GM11168 (cell line): ENCODE measurements around the gene KIAA1614.

Source experiments
- in situ Hi-C: fragments of 300-500 bp; cut with MboI; formaldehyde crosslinking; loops from one replicate; pipeline ENCODE4 v1.12.0; 2022; ENCODE audit warnings: low sequenced_read_pairs; ENCODE audit not compliant: unreplicated experiment

The KIAA1614 gene

DNA sequence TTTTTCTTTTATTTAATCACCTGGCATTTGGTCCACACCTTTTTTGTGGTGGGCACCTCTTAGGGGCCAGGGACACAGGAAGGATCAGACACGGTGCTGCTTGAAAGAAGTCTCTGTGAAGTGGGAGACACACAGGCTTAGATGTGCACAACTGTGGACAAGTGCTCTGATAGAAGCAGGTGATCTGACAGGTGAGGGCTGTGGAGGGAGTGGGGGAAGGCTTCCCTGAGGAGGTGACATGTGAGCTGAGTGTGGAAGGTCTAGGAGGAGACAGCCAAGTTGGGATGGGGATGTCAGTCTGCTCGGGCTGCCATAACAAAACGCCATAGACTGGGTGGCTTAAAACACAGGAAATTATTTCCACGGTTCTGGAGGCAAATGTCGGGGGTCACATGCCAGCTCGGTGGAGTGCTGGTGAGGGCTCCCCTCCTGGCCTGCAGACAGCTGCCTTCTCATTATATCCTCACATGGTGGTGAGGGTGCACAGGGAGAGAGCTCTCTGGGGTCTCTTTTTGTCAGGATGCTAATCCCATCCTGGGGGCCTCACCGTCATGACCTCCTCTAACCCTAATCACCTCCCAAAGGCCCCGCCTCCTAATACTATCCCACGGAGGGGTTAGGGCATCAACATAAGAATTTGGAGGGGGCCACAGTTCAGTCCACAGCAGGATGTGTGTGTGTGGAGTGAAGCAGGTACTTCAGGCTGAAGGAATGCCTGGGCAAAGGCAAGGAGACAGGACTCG is 5.2 kb upstream of the KIAA1614 start:
- in situ Hi-C loops: no loop called here

DNA sequence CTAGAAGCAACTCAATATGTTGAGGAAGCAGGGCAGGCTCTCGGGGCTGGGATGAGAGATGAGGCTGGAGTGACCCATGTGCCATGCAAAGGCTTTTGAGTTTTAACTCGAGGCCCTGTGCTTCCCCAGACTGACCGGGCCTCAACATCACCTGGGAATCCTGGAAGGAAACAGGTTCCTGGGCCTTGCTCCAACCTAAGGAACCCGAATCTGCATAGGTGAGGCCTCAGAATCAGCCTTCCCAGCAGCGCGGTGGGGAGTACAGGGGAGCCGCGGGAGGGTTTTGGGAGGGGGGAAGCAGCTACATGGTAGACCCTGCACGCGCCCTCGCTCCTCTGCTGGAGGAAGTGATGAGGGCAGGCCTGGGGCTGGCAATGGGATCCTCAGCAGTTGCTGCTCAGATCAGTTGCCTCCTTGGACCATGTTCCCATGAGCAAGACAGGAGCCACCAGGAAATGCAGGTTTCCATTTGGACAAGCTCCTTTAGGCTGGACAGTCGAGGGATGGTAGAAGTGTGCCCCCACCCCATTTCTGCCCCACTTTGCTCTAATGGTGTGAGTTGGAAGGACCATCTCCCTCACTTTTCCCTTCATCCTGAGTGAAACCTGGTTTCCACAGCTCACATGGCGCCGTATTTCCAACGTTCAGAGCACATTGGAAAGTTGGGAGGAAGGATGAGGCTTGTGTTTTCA is 4.5 kb upstream of the KIAA1614 start:
- in situ Hi-C loops: no loop called here

DNA sequence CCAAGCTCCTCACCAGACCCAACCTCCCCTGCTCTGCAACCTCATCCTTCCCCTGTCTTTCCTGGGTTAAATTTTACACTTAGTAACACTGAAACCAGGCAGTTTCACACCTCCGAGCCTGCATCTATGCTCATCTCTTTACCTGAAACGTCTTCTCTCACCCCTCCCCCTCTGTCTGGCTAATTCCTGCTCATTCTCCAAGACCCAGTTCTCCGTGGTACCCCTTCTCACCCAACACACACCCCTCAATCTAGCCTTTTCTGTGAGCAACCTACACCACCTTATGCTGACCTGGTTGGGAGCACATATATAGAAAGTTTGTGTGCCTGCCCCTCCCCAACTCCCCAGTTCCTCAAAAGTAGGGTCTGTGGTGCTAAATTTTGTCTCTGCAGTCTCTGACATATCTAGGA is 3.7 kb upstream of the KIAA1614 start:
- in situ Hi-C loops: no loop called here

DNA sequence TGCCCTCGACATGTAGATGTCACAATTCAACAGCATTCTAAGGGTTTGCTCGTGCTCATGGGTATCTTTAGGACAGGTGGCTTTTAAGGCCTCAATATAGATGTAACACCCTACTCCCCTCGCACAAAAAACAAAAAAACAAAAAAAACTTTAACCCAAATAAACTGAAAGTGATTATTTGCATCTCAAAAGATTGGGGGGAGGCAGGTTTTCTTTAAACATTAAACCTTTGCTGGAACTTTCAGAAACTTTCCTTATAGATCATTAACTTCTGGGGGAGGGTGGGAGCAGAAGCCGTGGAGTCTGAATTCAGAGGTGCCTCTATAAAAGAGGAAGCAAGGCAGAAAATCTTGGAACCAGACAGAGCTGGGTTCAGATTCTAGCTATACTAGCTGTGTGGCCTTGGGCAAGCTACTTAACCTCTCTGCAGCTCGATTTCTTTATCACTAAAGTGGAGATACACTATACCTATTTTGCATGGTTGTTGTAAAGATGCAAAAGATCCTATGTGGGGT is 3.2 kb upstream of the KIAA1614 start:
- in situ Hi-C loops: no loop called here

DNA sequence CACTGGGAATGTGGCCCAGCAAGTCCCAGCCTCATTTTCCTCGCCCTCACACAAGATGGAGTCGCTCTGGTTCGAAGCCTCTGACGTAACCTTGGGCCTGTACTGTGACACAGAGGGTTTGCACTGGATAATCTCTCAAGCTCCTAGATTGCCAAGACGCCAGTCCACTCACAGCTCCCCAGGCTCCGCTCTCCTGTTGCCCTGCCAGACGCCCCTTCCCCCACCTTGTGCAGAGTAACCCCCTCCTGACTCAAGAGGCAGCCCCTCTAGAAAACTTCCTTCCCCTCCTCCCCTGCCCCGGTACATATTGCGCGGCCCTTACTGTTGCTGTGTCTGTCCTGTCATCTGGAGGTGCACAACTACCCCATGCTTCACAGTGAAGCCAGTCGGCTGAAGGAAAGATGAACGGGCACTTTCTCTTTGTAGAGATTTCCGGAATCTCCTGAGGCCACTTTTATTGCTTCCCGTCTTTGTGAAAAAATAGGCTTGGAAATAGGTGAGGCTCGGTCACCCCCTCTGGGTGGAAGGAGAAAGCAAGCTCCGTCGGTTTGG is 981 bp upstream of the KIAA1614 start:
- in situ Hi-C loops: no loop called here

DNA sequence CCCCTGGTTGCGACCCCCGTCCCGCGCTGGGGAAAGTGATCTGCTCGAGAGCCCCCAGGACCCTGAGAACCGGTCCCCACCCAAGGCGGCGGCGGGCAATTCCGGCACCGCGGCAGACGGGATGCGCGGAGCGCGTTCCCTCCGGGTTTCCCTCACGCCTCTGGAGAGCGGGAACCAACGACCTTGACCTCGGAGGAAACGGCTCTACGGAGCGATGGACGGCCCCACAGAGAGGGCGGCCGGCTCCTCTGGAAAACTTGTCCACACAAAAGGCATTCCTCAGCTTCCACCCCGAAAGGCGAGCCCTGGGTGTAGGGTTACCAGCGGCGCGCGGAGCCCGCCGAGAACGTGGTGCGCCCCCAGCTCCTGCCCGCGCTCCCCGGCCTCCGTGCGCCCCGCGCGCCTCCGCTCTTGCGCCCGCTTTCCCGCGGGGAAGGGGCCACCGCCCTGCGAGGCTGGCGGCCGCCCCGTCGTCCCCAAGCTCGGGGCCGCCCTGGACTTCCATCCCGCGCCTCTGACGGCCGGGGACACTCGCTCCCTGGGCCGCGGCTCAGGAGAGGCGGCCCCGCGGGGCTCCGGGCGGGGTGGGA is 391 bp upstream of the KIAA1614 start:
- in situ Hi-C loops: no loop called here

DNA sequence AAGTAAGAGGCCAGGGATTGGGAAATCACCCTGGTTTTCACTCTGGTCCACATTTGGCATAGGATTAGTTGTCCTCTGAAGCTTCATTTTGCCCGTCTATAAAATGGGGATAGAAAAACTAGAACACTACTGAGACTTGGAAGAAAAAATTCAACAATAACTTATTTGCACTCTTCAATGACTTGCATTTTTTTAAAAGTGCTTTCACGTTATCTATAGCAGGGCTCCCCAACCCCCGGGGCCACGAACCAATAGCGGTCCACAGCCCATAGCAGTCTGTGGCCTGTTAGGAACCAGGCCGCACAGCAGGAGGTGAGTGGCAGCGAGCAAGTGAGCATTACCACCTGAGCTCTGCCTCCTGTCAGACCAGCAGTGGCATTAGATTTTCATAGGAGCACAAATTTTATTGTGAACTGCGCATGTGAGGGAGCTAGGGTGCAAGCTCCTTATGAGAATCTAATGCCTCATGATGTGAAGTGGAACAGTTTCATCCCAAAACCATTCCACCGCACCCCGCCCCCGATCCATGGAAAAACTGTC is 2.8 kb downstream of the KIAA1614 start:
- in situ Hi-C loops: loop anchor here (5.0 kb wide), 1 partner anchor 33 kb away; no protein-coding TSS in a partner anchor

DNA sequence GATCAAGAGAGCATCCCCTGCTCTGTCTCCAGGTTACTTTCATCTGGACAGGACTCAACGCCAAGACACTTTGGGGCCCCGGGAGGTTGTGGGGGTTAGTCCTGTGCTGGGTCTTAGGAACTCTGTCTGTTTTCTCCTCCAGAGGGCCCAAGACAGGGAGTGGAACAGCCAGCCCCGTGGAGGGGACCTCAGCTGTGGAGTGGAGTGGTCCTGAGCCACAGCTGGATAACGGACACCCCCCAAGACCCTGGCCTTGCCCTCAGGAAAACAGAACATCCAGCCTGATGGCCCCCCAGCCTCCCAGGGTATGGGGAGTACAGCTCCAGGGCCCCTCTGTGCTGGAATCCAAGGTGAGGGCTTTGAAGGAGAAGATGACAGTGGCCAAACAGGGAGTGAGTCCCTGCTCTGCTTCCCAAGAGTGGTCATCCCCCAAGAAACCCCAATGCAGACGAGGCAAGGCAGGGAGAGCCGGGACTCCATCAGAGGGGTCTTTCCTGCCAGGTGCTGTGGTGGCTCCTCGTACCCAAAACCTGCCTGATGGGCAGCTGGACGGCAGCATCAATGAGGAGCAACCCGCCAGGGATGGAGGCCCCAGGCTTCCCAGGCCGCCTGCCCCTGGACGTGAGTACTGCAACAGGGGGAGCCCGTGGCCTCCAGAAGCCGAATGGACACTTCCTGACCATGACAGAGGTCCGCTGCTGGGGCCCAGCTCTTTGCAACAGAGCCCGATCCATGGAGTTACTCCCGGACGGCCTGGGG is 3.5 kb downstream of the KIAA1614 start:
- in situ Hi-C loops: loop anchor here (5.0 kb wide), 1 partner anchor 34 kb away; no protein-coding TSS in a partner anchor

DNA sequence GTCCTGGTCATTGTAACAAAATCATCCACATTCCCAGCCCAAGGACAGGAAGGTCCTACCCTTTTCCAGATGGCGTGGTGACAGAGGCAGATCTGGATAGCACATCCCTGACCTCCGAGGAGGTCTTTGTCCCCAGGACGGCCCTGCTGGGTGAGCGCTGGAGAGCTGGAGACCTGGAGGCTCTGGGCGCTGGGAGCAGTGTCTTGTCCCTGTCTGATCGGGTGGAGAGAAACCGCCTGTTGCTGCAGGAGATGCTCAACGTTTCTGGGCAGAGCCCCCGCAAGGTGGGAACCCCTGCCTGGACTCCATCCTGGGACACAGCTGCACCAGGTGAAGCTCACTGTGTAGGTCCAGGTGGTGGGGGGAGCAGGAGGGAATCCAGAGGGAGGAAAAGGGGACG is 4.1 kb downstream of the KIAA1614 start:
- in situ Hi-C loops: loop anchor here (5.0 kb wide), 1 partner anchor 34 kb away; no protein-coding TSS in a partner anchor

DNA sequence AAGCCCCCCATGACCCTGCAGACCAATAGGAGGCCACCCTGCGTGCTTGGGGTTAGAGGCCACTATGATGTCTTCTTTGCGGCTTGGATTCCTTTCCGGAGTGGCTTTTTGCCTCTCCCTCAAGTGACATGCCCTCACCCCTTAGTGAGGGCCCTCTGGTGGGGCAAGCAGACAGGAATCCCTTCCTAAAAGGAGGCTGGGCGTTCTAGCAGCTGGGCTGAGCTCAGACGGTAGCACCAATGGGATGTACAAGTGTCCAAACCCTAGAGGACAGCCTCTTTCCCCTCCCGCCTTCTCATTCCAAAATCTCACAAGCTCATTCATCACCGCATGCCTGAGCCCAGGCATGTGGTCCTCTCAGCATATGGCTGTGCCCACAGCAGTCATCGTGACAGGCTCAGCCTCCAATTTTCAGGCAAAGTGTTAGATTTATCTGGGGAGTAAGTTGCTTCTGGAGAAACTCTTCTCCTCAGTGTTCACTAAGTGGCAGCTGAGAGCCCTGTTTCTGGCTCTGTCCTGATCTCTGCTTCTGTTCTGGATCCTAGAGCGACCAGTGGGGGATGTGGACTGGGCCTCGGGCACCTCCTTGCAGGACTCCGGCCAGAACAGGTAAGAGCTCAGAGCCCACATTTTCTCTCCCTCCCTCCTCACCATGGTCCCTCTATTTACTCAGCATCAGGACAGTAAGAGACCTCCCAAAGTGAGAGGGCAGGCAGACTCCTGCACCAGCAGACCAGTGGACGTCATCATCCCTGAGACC is 4.8 kb downstream of the KIAA1614 start:
- in situ Hi-C loops: loop anchor here (5.0 kb wide), 1 partner anchor 35 kb away; no protein-coding TSS in a partner anchor

DNA sequence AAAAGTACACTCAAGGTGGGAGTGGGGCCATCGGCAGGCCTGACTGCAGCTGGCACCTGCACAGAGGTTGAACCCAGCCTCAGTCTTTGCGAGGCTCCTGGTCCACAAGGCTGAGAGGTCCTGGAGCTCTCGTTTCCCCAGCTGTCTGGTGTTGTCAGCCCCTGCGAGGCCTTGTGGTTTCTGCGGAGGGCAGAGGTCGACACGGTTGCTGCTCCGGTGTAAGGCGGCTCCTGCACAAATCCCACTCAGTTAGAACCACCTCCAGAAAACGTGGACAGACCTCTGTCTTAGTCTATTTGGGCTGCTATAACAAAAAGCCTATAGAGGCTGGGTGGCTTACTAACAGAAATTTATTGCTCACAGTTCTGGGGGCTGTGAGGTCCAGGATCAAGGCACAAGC is 5.8 kb downstream of the KIAA1614 start:
- in situ Hi-C loops: loop anchor here (5.0 kb wide), 1 partner anchor 36 kb away; no protein-coding TSS in a partner anchor

DNA sequence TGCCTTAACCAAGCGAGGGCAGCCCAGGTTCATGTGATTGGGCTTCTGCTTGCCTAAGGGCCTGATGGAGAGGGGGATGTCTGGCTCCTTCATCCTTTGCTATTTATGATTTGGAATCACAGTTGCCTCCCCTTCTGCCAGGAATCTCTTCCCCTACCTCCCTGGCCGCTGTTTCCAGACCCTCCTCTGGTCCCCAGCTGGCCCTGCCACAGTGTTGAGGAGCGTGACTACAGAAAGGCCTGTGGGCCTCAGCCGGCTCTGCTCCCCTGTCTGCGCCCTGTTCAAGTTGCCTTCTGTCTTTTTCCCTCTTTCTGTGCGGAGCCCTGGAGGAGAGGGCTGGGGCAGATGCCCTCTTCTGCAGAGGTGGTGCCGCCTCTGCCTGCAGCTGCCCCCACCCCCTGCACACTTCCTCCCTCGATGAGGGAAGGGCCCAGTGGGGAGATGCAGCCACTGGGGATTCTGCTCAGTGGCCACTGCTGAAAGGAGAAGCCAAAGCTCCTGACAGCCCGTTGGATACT is 6.5 kb downstream of the KIAA1614 start:
- in situ Hi-C loops: loop anchor here (5.0 kb wide), 1 partner anchor 37 kb away; no protein-coding TSS in a partner anchor

DNA sequence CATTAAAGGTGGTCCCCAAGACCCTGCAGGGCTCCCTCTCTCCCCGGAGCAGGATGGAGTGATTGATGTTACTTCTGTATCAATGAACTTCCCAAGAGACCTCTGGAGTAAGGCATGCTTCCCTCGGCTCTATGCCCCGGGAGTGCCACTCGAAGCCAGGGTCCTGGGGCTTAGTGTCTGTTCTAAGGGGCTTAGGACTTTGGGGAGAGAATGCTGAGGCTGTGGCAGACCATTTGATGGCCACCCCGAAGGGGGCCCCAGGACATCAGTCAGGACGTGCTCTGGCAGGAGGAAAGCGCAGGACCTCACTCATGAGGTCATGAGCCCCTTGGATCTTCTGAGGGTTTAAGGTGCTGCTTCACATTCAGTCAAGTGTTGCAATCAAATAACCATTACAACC is 7.5 kb downstream of the KIAA1614 start:
- in situ Hi-C loops: no loop called here

DNA sequence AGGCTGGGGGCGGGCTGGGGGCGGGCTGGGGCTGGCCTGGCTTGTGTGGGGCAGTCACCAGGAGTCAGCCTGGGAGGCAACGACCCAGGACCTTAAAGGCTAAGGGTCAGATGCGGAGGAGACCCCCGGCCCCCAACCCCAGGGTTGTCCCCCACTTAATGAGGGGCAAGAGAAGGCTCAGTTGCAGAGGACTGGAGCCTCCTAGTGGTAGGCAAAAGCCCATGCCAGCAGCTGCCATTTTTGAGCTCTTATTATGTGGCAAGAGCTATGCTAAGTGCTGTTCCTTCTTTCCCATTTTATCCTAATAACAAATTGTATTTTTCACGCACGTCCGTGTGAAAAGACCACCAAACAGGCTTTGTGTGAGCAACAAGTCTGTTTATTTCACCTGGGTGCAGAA is 8.0 kb downstream of the KIAA1614 start:
- in situ Hi-C loops: no loop called here

DNA sequence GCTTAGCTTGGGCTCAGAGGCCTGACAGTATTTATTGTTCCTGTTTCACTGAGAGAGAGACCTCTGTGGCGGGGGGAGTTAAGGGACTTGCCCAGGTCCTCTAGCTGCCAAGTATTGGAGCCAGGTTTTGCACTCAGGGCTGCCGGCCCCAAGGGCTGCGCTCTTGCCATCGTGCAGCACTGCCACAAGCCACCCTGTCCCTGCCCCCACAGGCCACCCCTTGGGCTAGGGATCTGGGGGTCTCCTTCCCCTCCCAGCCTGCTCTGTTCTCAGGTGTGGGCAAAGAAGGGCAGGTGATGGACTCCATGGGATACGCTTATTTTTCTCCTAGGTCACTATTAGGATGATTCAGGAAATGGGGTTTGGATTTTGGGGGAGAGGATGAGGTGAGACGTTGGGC is 8.7 kb downstream of the KIAA1614 start:
- in situ Hi-C loops: no loop called here

DNA sequence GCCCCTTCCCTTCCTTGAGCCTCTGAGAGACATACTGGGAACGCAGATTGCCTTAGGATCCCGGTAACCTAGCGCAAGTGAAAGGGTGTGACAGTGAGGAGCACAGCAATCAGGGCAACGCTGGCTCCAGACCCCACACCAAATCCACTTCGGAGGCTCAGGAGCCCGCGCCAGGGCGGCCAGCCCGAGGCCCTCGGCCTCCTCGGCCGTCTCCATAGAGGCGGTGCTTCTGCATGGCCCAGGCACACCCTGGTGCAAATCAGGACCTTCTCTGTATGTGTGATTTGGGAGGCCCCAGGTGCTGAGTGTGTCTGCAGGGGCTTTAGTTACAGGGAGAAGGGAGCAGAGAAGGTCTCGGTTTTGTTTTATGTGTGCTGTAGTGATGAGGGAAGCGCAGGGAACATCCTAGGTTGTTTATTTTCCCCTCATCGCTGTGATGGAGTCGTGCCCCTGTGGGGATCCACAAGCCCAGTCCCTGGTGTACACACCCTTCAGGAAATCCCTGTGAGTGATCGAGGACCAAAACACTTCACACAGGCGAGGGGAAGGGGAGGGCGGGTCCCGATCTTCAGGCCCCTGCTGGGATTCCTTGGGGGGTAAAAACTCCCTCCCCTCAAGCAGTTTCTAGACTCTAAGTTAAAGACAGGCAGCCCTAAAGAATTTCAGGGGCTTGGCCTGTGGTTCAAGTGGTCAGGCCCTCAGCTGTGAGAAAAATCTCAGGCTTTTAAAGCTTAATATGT is 9.4 kb downstream of the KIAA1614 start:
- in situ Hi-C loops: no loop called here

DNA sequence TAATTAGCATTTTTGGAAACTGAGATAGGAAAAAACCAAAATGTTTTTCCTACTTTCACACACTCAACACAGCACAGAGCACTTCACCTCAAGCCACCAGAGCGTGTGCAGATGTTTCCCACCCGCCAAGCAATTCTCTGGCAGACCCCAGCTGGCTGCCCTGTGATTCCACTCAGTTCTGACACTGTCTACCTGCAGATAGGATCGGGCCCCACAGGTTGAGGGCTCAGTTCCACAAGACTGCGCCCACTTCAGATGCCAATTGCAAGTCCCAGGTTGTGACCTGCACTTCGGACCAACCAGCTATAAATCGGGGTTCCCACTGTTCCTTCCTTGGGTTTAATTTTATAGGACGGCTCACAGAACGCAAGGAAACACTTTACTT is 9.9 kb downstream of the KIAA1614 start:
- in situ Hi-C loops: no loop called here
